OCI-LY7 (cell line): ENCODE results near the gene TBC1D10A. TPM values are rescaled to one million over a fixed set of nuclear protein-coding genes. Genes with fewer than 3 reads are reported as not detected.

Experiments used
- BruUV-seq: library from RNA; stranded (reverse); fragments of 400-500 nt; replicated peaks from 2 replicates; lab custom pipeline; 2021; lab: Mats Ljungman, UMichigan
- CTCF ChIA-PET: fragments of 300-600 bp; sonication (Branson Sonifier 250); formaldehyde crosslinking; loops from one replicate; lab custom pipeline; 2022; ENCODE audit warnings: antibody characterized with exemption; ENCODE audit not compliant: unreplicated experiment; lab: Charles Lee
- POLR2A ChIA-PET: fragments of 300-600 bp; sonication (Branson Sonifier 250); formaldehyde crosslinking; loops from one replicate; lab custom pipeline; 2022; ENCODE audit warnings: antibody characterized with exemption; lab: Charles Lee
- DNase-seq: peaks from one replicate; pipeline ENCODE4 v3.0.0-alpha.2; 2015; ENCODE audit warnings: low spot score
- H2AFZ ChIP-seq: fragments of 200-600 bp; sonication (generic), shearing (Covaris generic); 2 replicates; pipeline ENCODE4 v1.6.1; 2014; ENCODE audit warnings: mild to moderate bottlenecking, antibody characterized with exemption, low read length, moderate library complexity
- H3K27ac ChIP-seq: fragments of 200-600 bp; sonication (generic); 2 replicates; pipeline ENCODE4 v1.5.1; 2014; ENCODE audit warnings: mixed run types, low read depth, mild to moderate bottlenecking, moderate library complexity, low read length, inconsistent platforms; ENCODE audit not compliant: poor library complexity, severe bottlenecking
- H3K36me3 ChIP-seq: fragments of 200-600 bp; sonication (generic); 2 replicates; pipeline ENCODE4 v1.6.1; 2014; ENCODE audit warnings: mild to moderate bottlenecking, antibody characterized with exemption, low read length, moderate library complexity, mixed read lengths; ENCODE audit not compliant: insufficient read depth
- H3K4me1 ChIP-seq: fragments of 200-600 bp; sonication (generic); 2 replicates; pipeline ENCODE4 v1.5.1; 2014; ENCODE audit warnings: mild to moderate bottlenecking, low read length; ENCODE audit not compliant: insufficient read depth, poor library complexity, severe bottlenecking
- H3K4me2 ChIP-seq: fragments of 200-600 bp; sonication (generic); 2 replicates; pipeline ENCODE4 v1.6.1; 2014; ENCODE audit warnings: mild to moderate bottlenecking, low read length
- H3K4me3 ChIP-seq: fragments of 200-600 bp; sonication (generic); 2 replicates; pipeline ENCODE4 v1.5.1; 2014; ENCODE audit warnings: mild to moderate bottlenecking, low read depth, low read length; ENCODE audit not compliant: poor library complexity, severe bottlenecking
- H3K79me2 ChIP-seq: fragments of 200-600 bp; sonication (generic); 2 replicates; pipeline ENCODE4 v1.6.1; 2016; ENCODE audit warnings: low read depth, mild to moderate bottlenecking, low read length, moderate library complexity, mixed read lengths; ENCODE audit not compliant: insufficient read depth
- H3K9me2 ChIP-seq: fragments of 200-600 bp; sonication (generic); 2 replicates; pipeline ENCODE4 v1.6.1; 2016; ENCODE audit warnings: mild to moderate bottlenecking, low read length, mixed read lengths; ENCODE audit not compliant: insufficient read depth
- H3K9me3 ChIP-seq: fragments of 200-600 bp; sonication (generic); 2 replicates; pipeline ENCODE4 v1.6.1; 2014; ENCODE audit warnings: mild to moderate bottlenecking, mixed run types, low read length, mixed read lengths
- H4K20me1 ChIP-seq: fragments of 200-600 bp; sonication (generic); 2 replicates; pipeline ENCODE4 v1.6.1; 2014; ENCODE audit warnings: mild to moderate bottlenecking, antibody characterized with exemption, low read length, moderate library complexity, mixed read lengths; ENCODE audit not compliant: insufficient read depth
- CTCF ChIP-seq: fragments of 200-600 bp; sonication (generic); conservative IDR thresholded peaks from 2 replicates; pipeline ENCODE4 v1.5.1; 2014; ENCODE audit warnings: mild to moderate bottlenecking, antibody characterized with exemption, low read length, moderate library complexity, mixed read lengths
- EZH2phosphoT487 ChIP-seq: fragments of 200-600 bp; sonication (generic); IDR thresholded peaks from 2 replicates; pipeline ENCODE4 v1.6.1; 2018; ENCODE audit warnings: low read depth, borderline replicate concordance, mild to moderate bottlenecking, mixed run types, antibody characterized with exemption, low read length, moderate library complexity, mixed read lengths
- intact Hi-C: fragments of 100-400 bp; cut with micrococcal nuclease; formaldehyde crosslinking; loops from one replicate; pipeline ENCODE4 v1.10.0; 2022; ENCODE audit not compliant: unreplicated experiment
- total RNA-seq, 2 experiments: library from RNA; depleted of rRNA in 1 of 2; stranded (reverse); fragments of >200 nt in 1 of 2; shearing (Covaris generic) in 1 of 2; gene quantifications; 2 replicates each; pipeline ENCODE4 v1.2.3, GENCODE V29; 2014 to 2022

Gene TBC1D10A
- total RNA-seq, 2 experiments from 2014 or later = 15.1 to 16.2 TPM

- CTCF ChIA-PET = interaction anchor here (0.7 kb wide), 1 partner anchor 97 kb away, joined by 3 read pairs; the partner anchor contains the start of gene RNF215
- no peaks in the 10 kb centered on the region for H4K20me1 ChIP-seq
- peaks cover 31% of the 10 kb centered on the region for H3K4me1 ChIP-seq
Observed at GRCh38 chr22:30289980-30290313, 36.8 kb downstream of the TBC1D10A start.

DNA sequence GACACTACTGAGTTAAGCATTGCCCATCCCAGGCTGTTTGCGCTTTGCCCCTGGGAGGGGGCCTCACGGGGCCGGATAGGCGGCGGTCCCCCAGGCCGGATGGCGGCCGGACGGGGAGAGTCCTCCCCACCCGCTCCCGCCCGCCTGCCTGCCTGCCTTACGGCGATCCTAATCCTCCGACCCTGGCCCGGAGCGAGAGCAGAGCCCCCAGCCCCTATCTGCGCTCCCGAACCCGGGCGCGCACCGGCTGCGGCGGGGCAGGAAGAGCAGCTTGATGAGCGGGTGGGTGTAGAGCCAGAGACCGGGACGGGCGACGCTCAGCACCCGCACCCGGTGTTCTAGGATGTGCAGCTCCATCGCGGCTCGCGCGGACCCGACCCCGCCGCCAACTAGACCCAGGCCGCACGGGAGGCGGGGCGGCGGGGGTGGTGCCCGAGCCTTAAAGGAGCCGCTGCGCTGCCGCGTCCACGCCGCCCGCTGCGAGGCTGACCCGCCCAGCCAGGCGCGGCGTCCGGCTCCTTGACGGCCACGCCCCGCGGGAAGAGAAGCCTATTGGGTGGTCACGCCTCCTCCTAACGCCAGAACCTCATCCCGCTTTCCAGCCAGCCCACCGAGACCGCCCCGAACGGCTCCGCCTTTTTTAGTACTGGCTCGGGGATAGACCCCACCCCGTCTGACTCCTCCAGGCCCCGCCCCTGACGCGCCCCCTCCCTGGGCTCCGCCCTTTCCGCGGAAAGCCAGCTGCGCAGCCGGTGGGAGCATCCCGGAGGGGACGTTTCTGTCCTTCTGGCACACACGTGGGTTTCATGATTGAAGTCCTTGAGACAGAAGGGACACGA lies 37.4 kb downstream of the TBC1D10A start, which contains the start of gene CASTOR1:
Gene CASTOR1 (minus strand): TSS at position 365 of the 839 bp plus-strand sequence. CDS start 8 bp downstream, at position 357.
- DNase-seq = peak; percentile 83
- H3K9me2 ChIP-seq = no peaks in the 10 kb centered on the region
- peak within 1 kb of the TSS; percentile 71 for H3K4me3 ChIP-seq
- POLR2A ChIA-PET = interaction anchor here (0.5 to 3.3 kb wide), 5 partner anchors 11 to 1794 kb away, joined by 3 to 14 read pairs (median 3); partner anchors contain the start of gene TBC1D10A
- H3K27ac ChIP-seq = peak within 1 kb of the TSS; percentile 64
- BruUV-seq = no TSS peak
- CTCF ChIA-PET = interaction anchor here (0.7 to 2.2 kb wide), 4 partner anchors 11 to 98 kb away, joined by 3 to 9 read pairs (median 4); partner anchors contain the start of gene RNF215
- TF ChIP-seq EZH2phosphoT487 (no peak), CTCF (no peak)
- no peaks in the 10 kb centered on the region for H4K20me1 ChIP-seq
- H2AFZ ChIP-seq = peak within 1 kb of the TSS; percentile 66
- peaks cover 31% of the 10 kb centered on the region for H3K4me1 ChIP-seq
- H3K36me3 ChIP-seq = peaks cover 11% of the 10 kb centered on the region; the same call in 1 of the 2 replicates
- no peaks in the 10 kb centered on the region for H3K79me2 ChIP-seq
- H3K9me3 ChIP-seq = no peaks in the 10 kb centered on the region
- intact Hi-C loops = loop anchor here (1.0 to 10.0 kb wide), 2 partner anchors 38 to 195 kb away; no protein-coding TSS in a partner anchor
- H3K4me2 ChIP-seq = peak within 1 kb of the TSS; percentile 82

More at GRCh38 chr22:30289980-30290313, 36.8 kb downstream of the TBC1D10A start:
- H3K9me2 ChIP-seq = no peaks in the 10 kb centered on the region
- H2AFZ ChIP-seq = peak overlapping the region; percentile 66; the same call in 1 of the 2 replicates
- peak overlapping the region; percentile 64 for H3K27ac ChIP-seq
- intact Hi-C loops = loop anchor here (1.0 to 10.0 kb wide), 2 partner anchors 37 to 195 kb away; no protein-coding TSS in a partner anchor
- no peak for DNase-seq
- no peaks in the 10 kb centered on the region for H3K9me3 ChIP-seq
- peaks cover 11% of the 10 kb centered on the region; the same call in 1 of the 2 replicates for H3K36me3 ChIP-seq
- H3K79me2 ChIP-seq = no peaks in the 10 kb centered on the region
- POLR2A ChIA-PET = interaction anchor here (0.5 to 3.3 kb wide), 4 partner anchors 11 to 149 kb away, joined by 3 to 14 read pairs (median 3); partner anchors contain the start of gene TBC1D10A
- BruUV-seq = no TSS peak
- TF ChIP-seq CTCF (peak; percentile 35; the same call in 1 of the 2 replicates), EZH2phosphoT487 (no peak)
- H3K4me2 ChIP-seq = peak overlapping the region; percentile 82
- peak overlapping the region; percentile 71 for H3K4me3 ChIP-seq
